HFF-Myc (cell line): ENCODE measurements around the gene DLEC1.

ENCODE experiments used
- DNase-seq: peaks from one replicate; pipeline ENCODE4 v3.0.0-alpha.2; 2011; ENCODE audit warnings: low read depth; ENCODE audit errors: extremely low read depth
- H3K4me3 ChIP-seq: replicated peaks from 2 replicates; pipeline ENCODE4 v1.5.1; 2011; ENCODE audit warnings: low read depth, mild to moderate bottlenecking, control low read depth, low read length
- CTCF ChIP-seq: IDR thresholded peaks from 2 replicates; pipeline ENCODE4 v1.5.1; 2012; ENCODE audit warnings: mild to moderate bottlenecking, low read depth, low read length, control low read depth; ENCODE audit errors: missing control alignments

Gene DLEC1

DNA sequence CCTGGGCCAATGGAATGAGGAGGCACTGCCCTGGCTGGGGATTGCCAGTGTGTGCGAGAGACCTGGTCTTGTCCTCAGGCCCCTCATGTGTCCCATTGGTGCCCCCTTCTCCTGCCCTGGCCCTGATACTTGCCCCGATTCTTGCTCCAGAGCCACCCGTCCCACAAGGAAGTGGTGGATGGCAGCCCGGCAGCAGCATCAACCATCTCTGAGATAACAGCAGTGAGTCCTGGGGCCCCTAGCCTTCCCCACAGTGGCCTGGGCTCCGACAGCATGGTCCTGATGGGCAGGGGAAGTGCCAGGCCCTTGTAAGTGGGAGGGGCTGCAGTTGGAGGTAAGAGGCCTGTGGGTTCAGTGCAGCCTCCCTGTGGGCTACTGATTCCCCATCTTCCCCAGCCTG lies 33.0 kb upstream of the DLEC1 start:
- no peak for TF ChIP-seq CTCF
- DNase-seq, result no peak
- no peak overlapping the region for H3K4me3 ChIP-seq

- TF ChIP-seq CTCF, result no peak
- DNase-seq, result no peak
- H3K4me3 ChIP-seq, result no peak overlapping the region
Observed at GRCh38 chr3:38006445-38006995, 32.5 kb upstream of the DLEC1 start.

DNA sequence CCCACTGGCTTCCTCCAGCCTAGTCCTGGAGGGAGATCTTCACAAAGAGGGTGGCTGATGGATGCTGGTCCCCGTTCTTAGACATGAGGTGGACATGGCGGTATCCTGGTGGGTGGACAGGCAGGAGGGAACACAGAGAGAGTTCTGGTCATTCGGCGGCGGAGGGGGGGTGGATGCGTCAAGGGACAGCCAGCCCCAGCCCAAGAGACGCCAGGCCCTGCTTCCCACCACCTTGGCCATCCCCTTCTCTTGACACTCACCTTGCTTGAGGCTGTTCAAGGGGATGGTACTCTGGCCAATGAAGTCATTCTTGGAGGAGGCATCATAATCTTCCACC lies 31.3 kb upstream of the DLEC1 start:
- H3K4me3 ChIP-seq, result no peak overlapping the region
- TF ChIP-seq CTCF, result no peak
- no peak for DNase-seq

DNA sequence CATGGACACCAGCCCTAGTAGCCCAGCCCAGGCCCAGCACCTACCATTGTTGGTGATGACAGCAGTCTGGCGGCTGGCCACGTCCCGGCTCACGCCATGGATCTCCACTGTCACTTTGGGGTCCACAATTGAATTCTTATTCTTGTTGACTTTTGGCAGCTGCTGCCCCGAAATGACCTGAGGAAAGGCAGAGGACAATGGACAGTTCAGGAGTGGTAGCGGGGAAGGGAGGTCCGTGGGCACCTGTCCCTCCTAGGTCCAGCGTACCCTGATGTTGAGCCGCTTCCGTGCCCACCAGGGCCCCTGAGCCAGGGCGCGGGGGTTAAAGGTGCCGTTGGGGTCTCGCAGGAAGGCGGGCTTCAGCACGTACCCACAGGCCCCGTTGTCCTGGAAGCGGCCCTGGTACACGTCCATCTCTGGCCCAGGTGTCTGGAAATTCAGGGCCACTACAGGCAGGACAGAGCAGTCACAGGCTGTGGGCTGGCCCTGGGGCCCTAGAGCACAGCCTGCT lies 30.8 kb upstream of the DLEC1 start:
- no peak for TF ChIP-seq CTCF
- no peak for DNase-seq
- H3K4me3 ChIP-seq, result no peak overlapping the region

- H3K4me3 ChIP-seq, result no peak overlapping the region
- no peak for DNase-seq
- TF ChIP-seq CTCF, result no peak
Observed at GRCh38 chr3:38008971-38009580, 29.9 kb upstream of the DLEC1 start.

GRCh38 chr3:38009807-38010591 lies 29.0 kb upstream of the DLEC1 start:
- TF ChIP-seq CTCF, result no peak
- DNase-seq, result no peak
- H3K4me3 ChIP-seq, result no peak overlapping the region
